ENCODE results near the gene RAB11B. TPM values are rescaled to one million over a fixed set of nuclear protein-coding genes. Genes with fewer than 3 reads are reported as not detected.

The RAB11B gene
- total and polyA plus RNA-seq, 9 of the 15 experiments (the other 6 are each of a cell fraction or from before 2014, with no cell fraction given) = 0.74 to 71.0 (median 13.8) TPM

DNA sequence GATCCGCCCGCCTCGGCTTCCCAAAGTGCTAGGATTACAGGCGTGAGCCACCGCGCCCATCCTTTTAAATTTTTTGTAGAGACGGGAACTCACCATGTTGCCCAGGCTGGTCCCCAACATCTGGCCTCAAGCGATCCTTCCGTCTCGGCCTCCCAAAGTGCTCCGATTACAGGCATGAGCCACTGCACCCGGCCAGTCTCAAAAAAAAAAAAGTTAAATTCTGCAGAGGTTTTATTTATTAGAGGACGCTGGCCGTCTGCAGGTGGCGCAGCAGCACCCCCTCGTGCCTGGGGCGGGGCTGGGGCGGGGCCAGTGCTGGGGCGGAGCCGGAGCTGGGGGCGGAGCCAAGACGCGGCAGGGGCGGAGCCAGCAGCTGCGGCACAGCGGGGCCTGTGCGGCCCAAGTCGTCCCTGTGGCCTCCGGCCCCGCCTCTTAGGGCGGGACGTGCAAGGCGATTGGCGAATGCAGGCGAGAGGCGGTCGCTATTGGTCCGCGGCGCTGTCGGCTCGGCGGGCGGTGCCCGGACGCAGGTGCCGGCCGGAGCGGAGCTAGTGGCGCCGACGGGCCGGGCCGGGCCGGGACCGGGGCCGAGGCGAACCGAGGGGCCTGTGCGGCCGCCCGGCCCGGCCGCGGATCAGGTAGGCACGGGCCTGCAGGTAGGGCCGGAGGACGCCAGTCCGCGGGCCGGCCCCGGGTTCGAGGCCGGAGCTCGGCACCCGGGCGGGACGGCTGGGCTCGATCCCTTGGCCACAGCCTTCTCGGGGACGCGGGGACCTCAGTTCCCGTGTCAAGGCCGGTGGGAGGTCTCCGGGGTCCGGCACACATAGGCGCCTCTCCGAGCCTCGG lies 22.8 kb downstream of the RAB11B start, which contains the start of gene MARCHF2 (continued):
- TF ChIP-seq ZBTB40 (IDR thresholded peaks at IDR 0.05) (no peak), ZBTB40 (CRISPR knock-in tag; IDR thresholded peaks at IDR 0.05) (no peak), ZNF77 (CRISPR knock-in tag; IDR thresholded peaks at IDR 0.05) (no peak), PPARD (CRISPR knock-in tag; IDR thresholded peaks at IDR 0.05) (no peak), ZNF224 (CRISPR knock-in tag; IDR thresholded peaks at IDR 0.05) (no peak), EWSR1 (IDR thresholded peaks at IDR 0.05; ENCODE audit: borderline replicate concordance, low read depth, partially characterized antibody) (no peak), SMARCC2 (IDR thresholded peaks at IDR 0.05; ENCODE audit: low read depth) (no peak), PML (IDR thresholded peaks at IDR 0.05; ENCODE audit: low read length) (no peak), SAP30 (IDR thresholded peaks at IDR 0.05; ENCODE audit: borderline replicate concordance, insufficient read depth, low read depth, low read length, poor library complexity, severe bottlenecking) (peak; percentile 60), WHSC1 (IDR thresholded peaks at IDR 0.05; ENCODE audit: low read length) (no peak)

Data from K562 (cell line).